ENCODE results near the gene CTNNA3. TPM values are rescaled to one million over a fixed set of nuclear protein-coding genes. Genes with fewer than 3 reads are reported as not detected.

The CTNNA3 gene
- total and polyA plus RNA-seq, 2 of the 4 experiments (the other 2 are of a cell fraction) = 0.19 to 0.90 TPM

DNA sequence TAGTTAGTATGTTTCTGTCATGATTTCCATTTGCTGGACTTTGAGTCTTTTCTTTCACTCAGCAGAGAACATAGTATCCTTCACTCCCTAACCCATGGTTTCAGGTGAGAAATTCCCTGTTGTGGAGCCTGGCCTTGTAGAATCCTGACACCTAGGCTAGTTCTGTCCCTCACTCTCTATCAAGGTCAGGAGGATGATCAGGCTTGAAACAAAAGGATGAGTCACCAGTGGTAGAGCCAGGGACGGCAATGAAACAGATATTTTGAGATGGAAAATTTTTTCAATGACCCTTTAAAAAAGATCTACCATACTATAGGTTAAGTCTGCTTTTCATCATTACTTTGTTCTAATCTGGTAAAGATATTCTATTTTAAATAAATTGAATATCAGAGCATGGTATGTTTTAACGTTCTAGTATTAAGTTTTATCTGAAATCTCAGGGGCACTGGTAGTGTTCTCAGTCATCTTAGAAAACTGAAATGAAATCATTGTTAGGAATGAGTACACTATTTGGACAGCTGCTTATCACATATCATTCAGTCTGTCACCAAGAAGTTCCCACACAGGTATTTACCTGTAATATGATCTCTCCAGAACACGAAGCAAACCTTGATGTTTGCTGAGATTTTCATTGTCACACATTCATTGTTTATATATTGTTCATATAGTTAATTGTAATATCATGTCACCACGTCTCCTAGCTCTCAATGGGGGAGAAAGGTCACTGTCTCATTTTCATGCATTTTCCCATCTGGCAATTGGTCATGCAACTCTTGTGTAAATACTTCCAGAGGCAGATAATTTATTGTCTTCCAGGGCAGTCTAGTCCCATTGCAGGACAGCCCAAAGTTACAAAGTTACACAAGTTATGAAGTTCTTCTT is 1070.0 kb downstream of the CTNNA3 start:
- H3K4me3 ChIP-seq (ENCODE audit: insufficient read depth, low read depth, low read length) = no peak overlapping the region
- H3K4ac ChIP-seq (ENCODE audit: low read depth, low read length) = no peak overlapping the region
- H4K8ac ChIP-seq (ENCODE audit: low read depth in 2 of 2, low read length in 2 of 2) = no peak overlapping the region
- DNase-seq (no peak), ATAC-seq (ENCODE audit: low read depth) (no peak)
- dilution Hi-C loops (cut with HindIII; ENCODE audit: low sequenced_read_pairs, unreplicated experiment) (no loop called here), in situ Hi-C loops (cut with MboI; ENCODE audit: low sequenced_read_pairs) (no loop called here), intact Hi-C loops (cut with micrococcal nuclease) (no loop called here)
- H3K4me1 ChIP-seq (ENCODE audit: control insufficient read depth, insufficient read depth, low read length) = no peaks in the 10 kb centered on the region
- H2BK20ac ChIP-seq (ENCODE audit: low read depth, low read length) = no peak overlapping the region
- H3K56ac ChIP-seq (ENCODE audit: extremely low read depth, insufficient read depth, low read length) = no peak overlapping the region
- ChIA-PET CTCF (no interaction called here), POLR2A (ENCODE audit: unreplicated experiment) (no interaction called here)
- WGBS, 2 experiments (ENCODE audit: extremely low coverage in 2 of 2, insufficient read length in 1 of 2) = no CpG with 5 or more reads among the region's 4 CpGs
- no peak overlapping the region for H2AFZ ChIP-seq (replicated peaks; ENCODE audit: low read length, poor library complexity)
- no peak overlapping the region for H2AK9ac ChIP-seq (replicated peaks; ENCODE audit: low read depth, low read length, poor library complexity)
- H2BK120ac ChIP-seq (ENCODE audit: low read depth, low read length) = no peak overlapping the region
- no peak overlapping the region for H3K4me2 ChIP-seq (ENCODE audit: low read depth, low read length)
- H3K27ac ChIP-seq (ENCODE audit: insufficient read depth, low read length) = no peak overlapping the region
- no peak overlapping the region for H2BK5ac ChIP-seq (ENCODE audit: low read depth, low read length, poor library complexity, severe bottlenecking)
- H3K9ac ChIP-seq (ENCODE audit: low read depth, low read length) = no peak overlapping the region
- no peaks in the 10 kb centered on the region for H3K36me3 ChIP-seq (ENCODE audit: control insufficient read depth, insufficient read depth, low read length)
- H4K5ac ChIP-seq (ENCODE audit: low read depth, low read length) = no peak overlapping the region
- BruUV-seq (replicated peaks) = no TSS peak
- H3K79me1 ChIP-seq (ENCODE audit: low read depth in 1 of 2, low read length in 2 of 2) = no peaks in the 10 kb centered on the region
- H3K27me3 ChIP-seq (ENCODE audit: control insufficient read depth, insufficient read depth, low read length) = no peaks in the 10 kb centered on the region
- no peak overlapping the region for H4K91ac ChIP-seq (ENCODE audit: insufficient read depth, low read depth, low read length)
- H2AK5ac ChIP-seq (ENCODE audit: low read depth, low read length) = no peak overlapping the region
- H4K20me1 ChIP-seq (ENCODE audit: insufficient read depth, low read length) = no peaks in the 10 kb centered on the region
- no peaks in the 10 kb centered on the region for H3K9me3 ChIP-seq (ENCODE audit: control insufficient read depth, insufficient read depth, low read length)
- no peak overlapping the region for H2BK15ac ChIP-seq (ENCODE audit: low read depth, low read length)
- no peak for TF ChIP-seq BHLHE40 (IDR thresholded peaks at IDR 0.05; ENCODE audit: low read depth, low read length)
- TF ChIP-seq MAFK (IDR thresholded peaks at IDR 0.05; ENCODE audit: low read depth, low read length) = no peak
- TF ChIP-seq, protein P1, sequence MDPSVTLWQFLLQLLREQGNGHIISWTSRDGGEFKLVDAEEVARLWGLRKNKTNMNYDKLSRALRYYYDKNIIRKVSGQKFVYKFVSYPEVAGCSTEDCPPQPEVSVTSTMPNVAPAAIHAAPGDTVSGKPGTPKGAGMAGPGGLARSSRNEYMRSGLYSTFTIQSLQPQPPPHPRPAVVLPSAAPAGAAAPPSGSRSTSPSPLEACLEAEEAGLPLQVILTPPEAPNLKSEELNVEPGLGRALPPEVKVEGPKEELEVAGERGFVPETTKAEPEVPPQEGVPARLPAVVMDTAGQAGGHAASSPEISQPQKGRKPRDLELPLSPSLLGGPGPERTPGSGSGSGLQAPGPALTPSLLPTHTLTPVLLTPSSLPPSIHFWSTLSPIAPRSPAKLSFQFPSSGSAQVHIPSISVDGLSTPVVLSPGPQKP (IDR thresholded peaks at IDR 0.05; ENCODE audit: borderline replicate concordance, low read depth, low read length) = no peak
- no peak for TF ChIP-seq RAD21 (IDR thresholded peaks at IDR 0.05; ENCODE audit: low read length)
- no peak for TF ChIP-seq POLR2A (IDR thresholded peaks at IDR 0.05; ENCODE audit: low read depth, low read length)
- no peak overlapping the region for H3K18ac ChIP-seq (ENCODE audit: low read depth, low read length)
- no peak overlapping the region for H3K14ac ChIP-seq (replicated peaks; ENCODE audit: low read depth, low read length)
- no peaks in the 10 kb centered on the region for H3K9me1 ChIP-seq (ENCODE audit: insufficient read depth, low read length)
- H3K23ac ChIP-seq (ENCODE audit: low read depth, low read length) = no peak overlapping the region
